Upper lobe of right lung (tissue), 1 donor: ENCODE data around the gene TMEM63A. TPM values are rescaled to one million over a fixed set of nuclear protein-coding genes. Genes with fewer than 3 reads are reported as not detected.

Experiments
- ATAC-seq: fragments of 200-7000 bp; cut with Tn5 transposase; one replicate; pipeline ENCODE4 v1.9.1; 2020; ENCODE audit warnings: mild to moderate bottlenecking, moderate library complexity
- DNase-seq: peaks from one replicate; pipeline ENCODE4 v3.0.0-alpha.2; 2020
- H3K27ac ChIP-seq: fragments of 200-600 bp; one replicate; pipeline ENCODE4 v1.8.0; 2022
- H3K27me3 ChIP-seq: fragments of 200-600 bp; one replicate; pipeline ENCODE4 v1.8.0; 2022; ENCODE audit warnings: mild to moderate bottlenecking
- H3K36me3 ChIP-seq: fragments of 200-600 bp; one replicate; pipeline ENCODE4 v1.8.0; 2022
- H3K4me1 ChIP-seq: fragments of 200-600 bp; one replicate; pipeline ENCODE4 v1.8.0; 2022
- H3K4me3 ChIP-seq: fragments of 200-600 bp; one replicate; pipeline ENCODE4 v1.8.0; 2022; ENCODE audit warnings: mild to moderate bottlenecking
- H3K9me3 ChIP-seq: fragments of 200-600 bp; one replicate; pipeline ENCODE4 v1.8.0; 2022
- intact Hi-C: fragments of 100-400 bp; cut with DNase I; formaldehyde crosslinking; loops from one replicate; pipeline ENCODE4 v1.11.0; 2022
- total RNA-seq: library from RNA; stranded (reverse); fragmentation: NEBNext Ultra II Directional; extraction: Animal tissue kit (Norgen Biotek cat#: 25700); gene quantifications from one replicate; pipeline ENCODE4 v1.2.1, GENCODE V29; 2021
- TF ChIP-seq, protein P1 (sequence below): fragments of 200-600 bp; IDR thresholded peaks from one replicate; pipeline ENCODE4 v1.8.0; 2022; ENCODE audit warnings: antibody characterized with exemption
- donor health status: DM: no; HTN: yes; CAD: no; lungs with severe emphysema.

The TMEM63A gene
- total RNA-seq, 1 donor from 2014 or later: 119 TPM

DNA sequence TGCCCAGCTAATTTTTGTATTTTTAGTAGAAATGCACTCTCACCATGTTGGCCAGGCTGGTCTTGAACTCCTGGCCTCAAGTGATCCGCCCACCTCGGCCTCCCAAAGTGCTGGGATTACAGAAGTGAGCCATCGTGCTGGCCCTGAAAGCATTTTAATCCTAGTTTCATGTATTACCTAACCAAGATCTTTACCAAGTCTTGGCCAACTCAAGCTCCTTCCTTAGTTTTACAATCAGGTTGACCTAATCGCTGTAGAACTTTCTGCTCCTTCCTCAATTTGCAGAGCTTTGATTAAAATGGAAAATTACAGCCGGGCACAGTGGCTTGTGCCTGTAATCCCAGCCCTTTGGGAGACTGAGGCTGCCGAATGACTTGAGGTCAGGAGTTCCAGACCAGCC, 3.2 kb upstream of the TMEM63A start:
- Histone ChIP-seq H3K36me3 (no peaks in the 10 kb centered on the region), H3K9me3 (no peaks in the 10 kb centered on the region), H3K4me1 (peaks cover 11% of the 10 kb centered on the region), H3K27me3 (no peaks in the 10 kb centered on the region), H3K27ac (no peak overlapping the region), H3K4me3 (no peak overlapping the region)
- DNase-seq: no peak
- intact Hi-C loops: no loop called here
- no peak for ATAC-seq
- TF ChIP-seq, protein P1, sequence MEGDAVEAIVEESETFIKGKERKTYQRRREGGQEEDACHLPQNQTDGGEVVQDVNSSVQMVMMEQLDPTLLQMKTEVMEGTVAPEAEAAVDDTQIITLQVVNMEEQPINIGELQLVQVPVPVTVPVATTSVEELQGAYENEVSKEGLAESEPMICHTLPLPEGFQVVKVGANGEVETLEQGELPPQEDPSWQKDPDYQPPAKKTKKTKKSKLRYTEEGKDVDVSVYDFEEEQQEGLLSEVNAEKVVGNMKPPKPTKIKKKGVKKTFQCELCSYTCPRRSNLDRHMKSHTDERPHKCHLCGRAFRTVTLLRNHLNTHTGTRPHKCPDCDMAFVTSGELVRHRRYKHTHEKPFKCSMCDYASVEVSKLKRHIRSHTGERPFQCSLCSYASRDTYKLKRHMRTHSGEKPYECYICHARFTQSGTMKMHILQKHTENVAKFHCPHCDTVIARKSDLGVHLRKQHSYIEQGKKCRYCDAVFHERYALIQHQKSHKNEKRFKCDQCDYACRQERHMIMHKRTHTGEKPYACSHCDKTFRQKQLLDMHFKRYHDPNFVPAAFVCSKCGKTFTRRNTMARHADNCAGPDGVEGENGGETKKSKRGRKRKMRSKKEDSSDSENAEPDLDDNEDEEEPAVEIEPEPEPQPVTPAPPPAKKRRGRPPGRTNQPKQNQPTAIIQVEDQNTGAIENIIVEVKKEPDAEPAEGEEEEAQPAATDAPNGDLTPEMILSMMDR: no peak

DNA sequence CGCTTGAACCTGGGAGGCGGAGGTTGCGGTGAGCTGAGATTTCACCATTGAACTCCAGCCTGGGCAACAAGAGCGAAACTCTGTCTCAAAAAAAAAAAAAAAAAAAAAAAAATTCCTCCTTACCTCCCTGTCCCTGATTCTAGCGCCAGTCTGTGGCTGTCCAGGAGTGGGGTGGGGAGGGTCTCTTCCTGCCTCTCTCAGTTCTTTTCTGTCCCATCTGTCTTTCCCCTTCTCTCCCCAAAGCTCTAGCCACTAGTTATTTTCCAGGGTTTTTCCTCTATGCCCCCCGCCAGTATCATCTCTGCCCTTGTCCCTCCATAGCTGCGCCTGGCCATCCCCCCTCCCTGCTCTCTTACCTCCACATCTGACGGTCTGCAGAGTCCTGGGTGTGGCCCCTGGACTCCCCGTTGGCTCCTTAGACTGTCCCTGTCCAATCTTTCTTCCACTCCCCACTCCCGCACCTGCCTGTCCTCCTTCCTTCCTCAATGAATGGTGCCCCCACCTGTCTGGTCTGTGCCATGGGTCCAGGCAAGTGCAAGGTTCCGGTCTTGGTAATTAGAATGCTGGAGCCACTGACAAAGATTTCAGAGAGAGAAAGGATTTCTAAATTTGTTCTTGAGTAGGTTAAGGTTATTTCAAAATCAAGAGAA, 1.6 kb upstream of the TMEM63A start:
- no peak for DNase-seq
- Histone ChIP-seq H3K9me3 (no peaks in the 10 kb centered on the region), H3K36me3 (no peaks in the 10 kb centered on the region), H3K4me3 (no peak overlapping the region), H3K27me3 (no peaks in the 10 kb centered on the region), H3K27ac (no peak overlapping the region), H3K4me1 (peaks cover 27% of the 10 kb centered on the region)
- ATAC-seq: no peak
- intact Hi-C loops: no loop called here
- TF ChIP-seq, protein P1: no peak

DNA sequence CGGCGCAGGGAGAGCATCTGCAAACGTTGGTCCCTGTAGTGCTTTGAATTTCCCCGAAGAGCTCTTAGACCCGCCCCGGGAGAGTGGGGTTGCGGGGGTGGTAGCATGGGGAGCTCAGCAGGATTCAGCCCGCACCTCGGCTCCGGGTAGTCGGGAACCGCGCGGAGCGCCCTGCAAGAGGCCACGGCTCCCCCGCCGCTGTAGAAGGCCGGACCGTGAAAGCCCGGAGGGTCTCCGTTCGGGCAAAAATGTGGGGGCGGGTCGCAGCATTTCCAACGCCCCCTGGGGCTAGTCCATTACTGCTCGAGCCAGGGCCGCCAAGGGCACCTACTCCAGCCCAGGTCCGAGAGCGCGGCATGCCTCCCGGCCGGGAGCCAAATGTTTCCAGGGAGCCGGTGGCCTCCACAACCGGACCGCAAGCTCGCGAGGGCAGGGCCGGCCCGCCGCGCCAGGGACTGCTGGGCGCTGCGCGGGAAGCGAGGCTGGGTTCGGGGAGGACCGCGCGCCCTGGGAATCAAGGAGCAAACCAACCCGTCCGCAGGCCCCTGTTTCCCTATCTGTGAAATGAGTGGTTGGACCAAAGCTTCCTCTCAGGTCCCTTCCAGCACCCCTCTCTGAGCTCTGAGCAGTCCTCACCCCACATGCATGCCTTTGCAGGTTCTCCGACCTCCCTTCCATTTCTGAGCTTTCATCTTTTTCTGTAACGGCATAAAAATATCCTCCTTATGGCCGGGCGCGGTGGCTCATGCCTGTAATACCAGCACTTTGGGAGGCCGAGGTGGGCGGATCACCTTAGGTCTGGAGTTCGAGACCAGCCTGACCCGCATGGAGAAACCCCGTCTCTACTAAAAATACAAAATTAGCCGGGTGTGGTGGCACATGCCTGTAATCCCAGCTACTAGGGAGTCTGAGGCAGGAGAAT, 775 bp upstream of the TMEM63A start:
- Histone ChIP-seq H3K9me3 (no peaks in the 10 kb centered on the region), H3K4me3 (peak overlapping the region; percentile 99), H3K27ac (peak overlapping the region; percentile 95), H3K36me3 (no peaks in the 10 kb centered on the region), H3K4me1 (peaks cover 33% of the 10 kb centered on the region), H3K27me3 (no peaks in the 10 kb centered on the region)
- intact Hi-C loops: no loop called here
- TF ChIP-seq, protein P1: no peak
- DNase-seq (peak; percentile 84), ATAC-seq (peak; percentile 39)

DNA sequence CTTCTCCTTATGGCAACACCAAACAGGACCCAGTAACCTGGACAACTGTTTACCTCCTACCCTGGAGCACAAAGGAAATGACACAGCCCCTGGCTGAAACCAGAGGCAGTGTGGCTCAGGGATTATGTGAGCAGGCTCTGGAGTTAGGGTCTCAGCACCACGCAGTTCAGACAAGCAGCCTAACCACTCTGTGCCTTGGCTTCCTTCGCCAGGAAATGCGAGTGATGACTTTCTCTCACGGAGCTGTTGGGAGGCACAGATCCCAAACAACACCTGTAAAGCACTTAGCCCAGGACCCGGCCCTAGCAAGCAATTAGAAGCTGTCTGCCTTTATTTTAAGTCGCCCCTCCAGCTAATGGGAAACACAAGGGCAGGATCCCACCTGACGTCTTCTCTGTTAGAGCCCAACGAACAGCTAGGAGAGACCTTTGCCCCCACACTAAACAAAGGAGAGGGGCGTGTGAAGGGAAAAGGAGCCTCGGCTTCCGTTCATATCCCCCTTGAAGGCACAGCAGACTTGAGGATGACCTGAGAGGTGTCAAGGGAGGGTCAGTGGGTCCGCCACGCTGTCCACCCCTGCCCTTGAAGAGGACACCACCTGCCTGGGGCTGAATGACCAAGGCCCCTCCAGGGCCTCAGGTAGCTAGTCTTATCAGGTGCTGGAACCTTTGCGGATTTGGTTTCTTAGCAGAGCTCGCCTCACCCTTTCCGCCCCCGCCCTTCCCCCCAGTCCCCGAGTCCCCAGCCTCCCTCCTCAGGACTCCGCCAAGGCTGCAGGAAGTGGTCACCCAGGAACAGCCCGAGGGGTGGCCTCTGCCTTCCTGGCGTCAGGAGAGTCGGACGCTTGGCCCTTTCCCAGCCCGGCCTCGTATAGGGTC, 860 bp downstream of the TMEM63A start:
- H3K27me3 ChIP-seq: no peaks in the 10 kb centered on the region
- intact Hi-C loops: no loop called here
- peaks cover 8% of the 10 kb centered on the region for H3K36me3 ChIP-seq
- ATAC-seq: peak; percentile 60
- H3K4me3 ChIP-seq: peak overlapping the region; percentile 99
- H3K9me3 ChIP-seq: no peaks in the 10 kb centered on the region
- peak overlapping the region; percentile 95 for H3K27ac ChIP-seq
- H3K4me1 ChIP-seq: peaks cover 45% of the 10 kb centered on the region
- TF ChIP-seq, protein P1: no peak
- peak; percentile 85 for DNase-seq

DNA sequence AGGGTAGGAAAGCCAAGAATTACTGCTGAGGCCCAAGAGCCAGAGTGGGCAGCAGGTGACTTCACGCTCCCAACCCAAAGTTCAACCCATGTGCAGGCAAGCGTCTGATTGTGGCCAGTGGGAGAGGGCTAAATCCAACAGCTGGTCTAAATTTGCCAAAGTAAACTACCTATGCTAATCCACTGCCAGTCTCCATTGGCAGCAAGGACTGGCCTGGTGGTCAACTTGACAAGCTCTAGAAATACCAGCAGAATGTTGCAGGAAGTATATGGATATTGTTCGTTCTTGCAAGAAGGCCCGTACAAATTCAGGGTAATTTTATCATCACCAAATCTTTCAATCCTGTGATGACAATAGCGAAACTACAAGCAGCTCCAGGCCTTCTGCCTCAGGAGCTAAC, 1.5 kb downstream of the TMEM63A start:
- no peak for ATAC-seq
- H3K27me3 ChIP-seq: no peaks in the 10 kb centered on the region
- H3K4me1 ChIP-seq: peaks cover 47% of the 10 kb centered on the region
- TF ChIP-seq, protein P1: no peak
- peak overlapping the region; percentile 95 for H3K27ac ChIP-seq
- H3K36me3 ChIP-seq: peaks cover 9% of the 10 kb centered on the region
- no peak for DNase-seq
- H3K9me3 ChIP-seq: no peaks in the 10 kb centered on the region
- peak overlapping the region; percentile 99 for H3K4me3 ChIP-seq
- intact Hi-C loops: no loop called here
